Endothelial cell (in vitro differentiated cells): Measurements from ENCODE around the gene RMP24.

Experiments used
- DNase-seq: peaks from one replicate; pipeline ENCODE4 v3.0.0; 2021; ENCODE audit warnings: low spot score
- H3K27ac Mint-ChIP-seq: one replicate; pipeline ENCODE4 v1.8.0; 2021; ENCODE audit warnings: mixed read lengths, inconsistent platforms; ENCODE audit not compliant: unreplicated experiment
- H3K27me3 Mint-ChIP-seq: one replicate; pipeline ENCODE4 v1.8.0; 2021; ENCODE audit warnings: mild to moderate bottlenecking, moderate library complexity, mixed read lengths, inconsistent platforms; ENCODE audit not compliant: unreplicated experiment
- H3K36me3 Mint-ChIP-seq: one replicate; pipeline ENCODE4 v1.8.0; 2021; ENCODE audit warnings: mild to moderate bottlenecking, low read depth, mixed read lengths, inconsistent platforms; ENCODE audit not compliant: unreplicated experiment
- H3K4me1 Mint-ChIP-seq: one replicate; pipeline ENCODE4 v1.8.0; 2021; ENCODE audit warnings: mild to moderate bottlenecking, mixed read lengths, inconsistent platforms; ENCODE audit not compliant: unreplicated experiment
- H3K4me3 Mint-ChIP-seq: one replicate; pipeline ENCODE4 v1.8.0; 2021; ENCODE audit warnings: mild to moderate bottlenecking, mixed read lengths, inconsistent platforms; ENCODE audit not compliant: unreplicated experiment
- H3K9me3 Mint-ChIP-seq: one replicate; pipeline ENCODE4 v1.8.0; 2021; ENCODE audit warnings: mixed read lengths, inconsistent platforms; ENCODE audit not compliant: unreplicated experiment
- TF ChIP-seq, protein P1 (sequence below): fragments of 200-600 bp; sonication (generic); IDR thresholded peaks from one replicate; pipeline ENCODE4 v1.5.0; 2021; ENCODE audit warnings: antibody characterized with exemption; ENCODE audit not compliant: unreplicated experiment

The RMP24 gene

GRCh38 chr18:35999925-36000324 is 27.4 kb downstream of the RMP24 start:
- no peak overlapping the region for H3K4me3 Mint-ChIP-seq
- TF ChIP-seq, protein P1, sequence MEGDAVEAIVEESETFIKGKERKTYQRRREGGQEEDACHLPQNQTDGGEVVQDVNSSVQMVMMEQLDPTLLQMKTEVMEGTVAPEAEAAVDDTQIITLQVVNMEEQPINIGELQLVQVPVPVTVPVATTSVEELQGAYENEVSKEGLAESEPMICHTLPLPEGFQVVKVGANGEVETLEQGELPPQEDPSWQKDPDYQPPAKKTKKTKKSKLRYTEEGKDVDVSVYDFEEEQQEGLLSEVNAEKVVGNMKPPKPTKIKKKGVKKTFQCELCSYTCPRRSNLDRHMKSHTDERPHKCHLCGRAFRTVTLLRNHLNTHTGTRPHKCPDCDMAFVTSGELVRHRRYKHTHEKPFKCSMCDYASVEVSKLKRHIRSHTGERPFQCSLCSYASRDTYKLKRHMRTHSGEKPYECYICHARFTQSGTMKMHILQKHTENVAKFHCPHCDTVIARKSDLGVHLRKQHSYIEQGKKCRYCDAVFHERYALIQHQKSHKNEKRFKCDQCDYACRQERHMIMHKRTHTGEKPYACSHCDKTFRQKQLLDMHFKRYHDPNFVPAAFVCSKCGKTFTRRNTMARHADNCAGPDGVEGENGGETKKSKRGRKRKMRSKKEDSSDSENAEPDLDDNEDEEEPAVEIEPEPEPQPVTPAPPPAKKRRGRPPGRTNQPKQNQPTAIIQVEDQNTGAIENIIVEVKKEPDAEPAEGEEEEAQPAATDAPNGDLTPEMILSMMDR = no peak
- DNase-seq = no peak
- H3K9me3 Mint-ChIP-seq = no peaks in the 10 kb centered on the region
- H3K27ac Mint-ChIP-seq = no peak overlapping the region
- no peaks in the 10 kb centered on the region for H3K4me1 Mint-ChIP-seq
- peaks cover 2% of the 10 kb centered on the region for H3K27me3 Mint-ChIP-seq
- no peaks in the 10 kb centered on the region for H3K36me3 Mint-ChIP-seq

- Mint-ChIP-seq H3K9me3 (no peaks in the 10 kb centered on the region), H3K27me3 (peaks cover 2% of the 10 kb centered on the region), H3K4me3 (no peak overlapping the region), H3K4me1 (peaks cover 2% of the 10 kb centered on the region), H3K27ac (no peak overlapping the region), H3K36me3 (no peaks in the 10 kb centered on the region)
- DNase-seq = no peak
- TF ChIP-seq, protein P1 = no peak
Measured at GRCh38 chr18:36006997-36007396, 34.5 kb downstream of the RMP24 start.

GRCh38 chr18:36009214-36009613 is 36.7 kb downstream of the RMP24 start:
- Mint-ChIP-seq H3K4me3 (no peak overlapping the region), H3K27ac (no peak overlapping the region), H3K4me1 (peaks cover 2% of the 10 kb centered on the region), H3K27me3 (no peaks in the 10 kb centered on the region), H3K36me3 (no peaks in the 10 kb centered on the region), H3K9me3 (no peaks in the 10 kb centered on the region)
- DNase-seq = no peak
- TF ChIP-seq, protein P1 = no peak

DNA sequence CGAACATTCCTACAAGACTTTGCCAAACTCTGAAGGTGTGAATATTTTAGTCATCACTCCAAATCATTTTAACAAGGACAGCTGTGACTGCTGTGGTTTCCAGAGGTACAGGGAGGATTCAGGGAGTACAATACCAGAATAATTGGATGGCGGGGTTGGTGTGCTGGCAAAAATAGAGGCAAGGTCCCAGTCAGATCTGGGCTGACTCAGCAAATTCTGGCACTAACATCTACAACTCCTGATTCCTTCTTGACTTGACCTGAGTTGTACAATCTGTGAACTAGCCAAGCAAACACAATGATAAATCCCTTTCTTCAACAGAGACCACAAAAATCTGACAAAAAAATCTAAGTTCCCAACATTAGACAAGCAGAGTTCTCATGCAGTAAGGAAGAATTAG is 40.4 kb downstream of the RMP24 start:
- H3K27me3 Mint-ChIP-seq = no peaks in the 10 kb centered on the region
- DNase-seq = no peak
- TF ChIP-seq, protein P1 = no peak
- no peak overlapping the region for H3K27ac Mint-ChIP-seq
- no peaks in the 10 kb centered on the region for H3K36me3 Mint-ChIP-seq
- H3K4me3 Mint-ChIP-seq = no peak overlapping the region
- H3K9me3 Mint-ChIP-seq = no peaks in the 10 kb centered on the region
- H3K4me1 Mint-ChIP-seq = peaks cover 2% of the 10 kb centered on the region

GRCh38 chr18:36015629-36016028 is 43.1 kb downstream of the RMP24 start:
- Mint-ChIP-seq H3K4me3 (no peak overlapping the region), H3K9me3 (no peaks in the 10 kb centered on the region), H3K4me1 (peaks cover 5% of the 10 kb centered on the region), H3K27ac (no peak overlapping the region), H3K27me3 (no peaks in the 10 kb centered on the region), H3K36me3 (no peaks in the 10 kb centered on the region)
- no peak for DNase-seq
- TF ChIP-seq, protein P1 = no peak
